HL-60 (cell line): Measurements from ENCODE around the gene MACROD2.

Experiments
- DNase-seq, 2 experiments: peaks; one replicate each; pipeline ENCODE4 v3.0.0-alpha.2; 2010 to 2020; ENCODE audit warnings: low read depth in 1 of 2, low spot score in 1 of 2
- H3K27ac ChIP-seq: fragments of 250-450 bp; sonication (Bioruptor Pico); replicated peaks from 2 replicates; pipeline ENCODE4 v1.5.1; 2020; ENCODE audit warnings: mild to moderate bottlenecking, moderate library complexity
- H3K27me3 ChIP-seq: fragments of 250-450 bp; sonication (Bioruptor Pico); 2 replicates; pipeline ENCODE4 v1.5.1; 2021; ENCODE audit warnings: mild to moderate bottlenecking, moderate library complexity; ENCODE audit not compliant: insufficient read depth, poor library complexity, severe bottlenecking
- H3K4me3 ChIP-seq: replicated peaks from 2 replicates; pipeline ENCODE4 v1.5.1; 2011; ENCODE audit warnings: mild to moderate bottlenecking, control low read depth, low read length; ENCODE audit not compliant: insufficient read depth
- GABPA ChIP-seq: IDR thresholded peaks from 2 replicates; pipeline ENCODE4 v1.6.1; 2012; ENCODE audit warnings: low read depth
- POLR2AphosphoS5 ChIP-seq: IDR thresholded peaks from 2 replicates; pipeline ENCODE4 v1.6.1; 2012; ENCODE audit warnings: low read depth
- SPI1 ChIP-seq: IDR thresholded peaks from 2 replicates; pipeline ENCODE4 v1.6.1; 2012; ENCODE audit warnings: low read depth, mild to moderate bottlenecking, borderline replicate concordance
- TF ChIP-seq, protein P1 (sequence below): IDR thresholded peaks from one replicate; pipeline ENCODE4 v1.5.1; 2011; ENCODE audit warnings: low read length, control low read depth, inconsistent platforms; ENCODE audit not compliant: insufficient read depth
- TF ChIP-seq, protein P2 (sequence below): IDR thresholded peaks from 2 replicates; pipeline ENCODE4 v1.6.1; 2012; ENCODE audit warnings: low read depth; ENCODE audit not compliant: insufficient replicate concordance

Gene MACROD2

DNA sequence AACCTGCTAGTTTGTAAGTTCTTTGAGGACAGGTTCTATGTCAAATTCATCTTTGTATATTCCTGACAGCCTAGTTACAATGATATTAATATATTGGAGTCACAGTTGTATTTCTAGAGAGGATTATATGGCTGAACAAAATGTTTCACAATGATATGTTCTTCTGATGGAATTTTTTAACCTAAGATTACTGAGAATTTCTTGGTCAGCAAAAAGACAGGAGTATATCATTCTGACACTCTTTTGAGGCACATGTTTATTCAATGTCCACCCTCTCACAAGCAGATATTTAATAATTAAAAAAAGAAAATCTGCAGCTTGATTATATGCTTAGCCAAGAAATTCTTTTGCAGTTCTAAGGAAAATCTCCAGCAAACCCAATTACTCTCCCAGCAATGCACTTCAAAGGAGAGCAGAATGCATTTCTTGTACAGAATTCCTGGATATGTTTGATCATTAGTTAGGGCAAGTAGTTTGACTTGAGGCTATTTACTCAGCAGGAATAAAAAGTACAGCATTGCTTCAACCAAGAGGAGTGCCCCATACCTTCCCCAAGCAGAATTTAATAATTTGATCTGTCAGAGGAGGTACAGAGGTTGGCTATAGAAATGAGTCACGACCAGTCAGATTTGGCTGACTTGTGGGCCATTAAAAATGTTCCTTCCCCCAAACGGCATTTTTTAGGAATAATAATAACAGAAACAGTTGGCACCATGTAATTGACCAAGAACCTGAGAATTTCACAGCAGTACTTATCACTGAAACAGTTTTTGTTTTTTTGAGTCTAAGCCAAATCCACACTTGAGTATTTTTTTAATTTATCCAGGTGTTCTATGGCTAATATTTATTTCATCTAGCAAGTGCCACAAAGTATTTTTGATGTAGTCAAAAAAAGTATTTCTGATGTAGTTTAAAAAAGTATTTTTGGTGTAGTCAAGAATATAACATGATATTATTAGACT, 850.2 kb downstream of the MACROD2 start:
- H3K27ac ChIP-seq: no peak overlapping the region
- no peak for DNase-seq
- no peak overlapping the region for H3K4me3 ChIP-seq
- no peak for TF ChIP-seq SPI1
- no peak for TF ChIP-seq GABPA
- TF ChIP-seq, protein P1, sequence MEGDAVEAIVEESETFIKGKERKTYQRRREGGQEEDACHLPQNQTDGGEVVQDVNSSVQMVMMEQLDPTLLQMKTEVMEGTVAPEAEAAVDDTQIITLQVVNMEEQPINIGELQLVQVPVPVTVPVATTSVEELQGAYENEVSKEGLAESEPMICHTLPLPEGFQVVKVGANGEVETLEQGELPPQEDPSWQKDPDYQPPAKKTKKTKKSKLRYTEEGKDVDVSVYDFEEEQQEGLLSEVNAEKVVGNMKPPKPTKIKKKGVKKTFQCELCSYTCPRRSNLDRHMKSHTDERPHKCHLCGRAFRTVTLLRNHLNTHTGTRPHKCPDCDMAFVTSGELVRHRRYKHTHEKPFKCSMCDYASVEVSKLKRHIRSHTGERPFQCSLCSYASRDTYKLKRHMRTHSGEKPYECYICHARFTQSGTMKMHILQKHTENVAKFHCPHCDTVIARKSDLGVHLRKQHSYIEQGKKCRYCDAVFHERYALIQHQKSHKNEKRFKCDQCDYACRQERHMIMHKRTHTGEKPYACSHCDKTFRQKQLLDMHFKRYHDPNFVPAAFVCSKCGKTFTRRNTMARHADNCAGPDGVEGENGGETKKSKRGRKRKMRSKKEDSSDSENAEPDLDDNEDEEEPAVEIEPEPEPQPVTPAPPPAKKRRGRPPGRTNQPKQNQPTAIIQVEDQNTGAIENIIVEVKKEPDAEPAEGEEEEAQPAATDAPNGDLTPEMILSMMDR: no peak
- TF ChIP-seq, protein P2, sequence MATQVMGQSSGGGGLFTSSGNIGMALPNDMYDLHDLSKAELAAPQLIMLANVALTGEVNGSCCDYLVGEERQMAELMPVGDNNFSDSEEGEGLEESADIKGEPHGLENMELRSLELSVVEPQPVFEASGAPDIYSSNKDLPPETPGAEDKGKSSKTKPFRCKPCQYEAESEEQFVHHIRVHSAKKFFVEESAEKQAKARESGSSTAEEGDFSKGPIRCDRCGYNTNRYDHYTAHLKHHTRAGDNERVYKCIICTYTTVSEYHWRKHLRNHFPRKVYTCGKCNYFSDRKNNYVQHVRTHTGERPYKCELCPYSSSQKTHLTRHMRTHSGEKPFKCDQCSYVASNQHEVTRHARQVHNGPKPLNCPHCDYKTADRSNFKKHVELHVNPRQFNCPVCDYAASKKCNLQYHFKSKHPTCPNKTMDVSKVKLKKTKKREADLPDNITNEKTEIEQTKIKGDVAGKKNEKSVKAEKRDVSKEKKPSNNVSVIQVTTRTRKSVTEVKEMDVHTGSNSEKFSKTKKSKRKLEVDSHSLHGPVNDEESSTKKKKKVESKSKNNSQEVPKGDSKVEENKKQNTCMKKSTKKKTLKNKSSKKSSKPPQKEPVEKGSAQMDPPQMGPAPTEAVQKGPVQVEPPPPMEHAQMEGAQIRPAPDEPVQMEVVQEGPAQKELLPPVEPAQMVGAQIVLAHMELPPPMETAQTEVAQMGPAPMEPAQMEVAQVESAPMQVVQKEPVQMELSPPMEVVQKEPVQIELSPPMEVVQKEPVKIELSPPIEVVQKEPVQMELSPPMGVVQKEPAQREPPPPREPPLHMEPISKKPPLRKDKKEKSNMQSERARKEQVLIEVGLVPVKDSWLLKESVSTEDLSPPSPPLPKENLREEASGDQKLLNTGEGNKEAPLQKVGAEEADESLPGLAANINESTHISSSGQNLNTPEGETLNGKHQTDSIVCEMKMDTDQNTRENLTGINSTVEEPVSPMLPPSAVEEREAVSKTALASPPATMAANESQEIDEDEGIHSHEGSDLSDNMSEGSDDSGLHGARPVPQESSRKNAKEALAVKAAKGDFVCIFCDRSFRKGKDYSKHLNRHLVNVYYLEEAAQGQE: no peak
- TF ChIP-seq POLR2AphosphoS5: no peak
- no peaks in the 10 kb centered on the region for H3K27me3 ChIP-seq

DNA sequence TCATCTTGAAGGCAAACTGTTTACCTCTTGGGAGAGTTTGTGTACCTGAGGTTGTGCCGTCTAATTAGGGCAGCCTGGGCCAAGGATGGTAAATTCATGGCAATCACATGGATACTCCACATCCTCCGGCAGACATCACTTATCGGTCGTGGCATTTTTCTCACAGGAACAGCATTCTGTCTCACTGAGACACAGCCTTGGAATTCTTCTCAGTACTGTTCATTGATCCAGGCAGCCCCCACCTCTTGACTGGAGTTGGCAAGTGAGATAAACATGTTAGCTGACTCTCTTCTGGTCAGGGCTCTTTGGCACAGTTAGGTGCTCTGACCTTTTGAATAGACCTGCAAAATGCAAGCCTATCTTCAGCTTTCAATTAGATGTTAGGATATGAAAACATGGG, 853.5 kb downstream of the MACROD2 start:
- Histone ChIP-seq H3K4me3 (no peak overlapping the region), H3K27me3 (no peaks in the 10 kb centered on the region), H3K27ac (no peak overlapping the region)
- DNase-seq: no peak
- TF ChIP-seq, protein P2: no peak
- TF ChIP-seq POLR2AphosphoS5 (no peak), GABPA (no peak), SPI1 (no peak)
- TF ChIP-seq, protein P1: no peak

DNA sequence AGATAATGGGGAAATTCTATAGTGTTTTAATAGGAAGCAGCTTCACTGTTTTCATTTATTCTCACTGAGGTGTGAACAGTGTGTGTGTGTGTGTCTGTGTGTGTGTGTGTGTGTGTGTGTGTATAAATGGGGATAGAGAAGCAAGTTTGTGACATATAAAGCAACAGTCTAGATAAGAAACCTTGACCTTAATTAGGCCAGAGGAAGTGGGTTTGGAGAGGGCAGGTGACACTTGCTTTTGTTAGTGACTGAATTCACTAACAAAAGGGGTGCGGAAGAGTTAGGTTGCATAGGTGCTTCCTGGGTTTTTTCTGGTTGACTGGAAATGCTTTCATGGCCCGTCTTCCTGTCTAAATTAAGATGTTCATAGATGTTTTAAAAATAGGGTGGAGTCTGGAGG, 857.8 kb downstream of the MACROD2 start:
- no peak overlapping the region for H3K27ac ChIP-seq
- no peak overlapping the region for H3K4me3 ChIP-seq
- DNase-seq: no peak
- H3K27me3 ChIP-seq: no peaks in the 10 kb centered on the region
- TF ChIP-seq SPI1: no peak

DNA sequence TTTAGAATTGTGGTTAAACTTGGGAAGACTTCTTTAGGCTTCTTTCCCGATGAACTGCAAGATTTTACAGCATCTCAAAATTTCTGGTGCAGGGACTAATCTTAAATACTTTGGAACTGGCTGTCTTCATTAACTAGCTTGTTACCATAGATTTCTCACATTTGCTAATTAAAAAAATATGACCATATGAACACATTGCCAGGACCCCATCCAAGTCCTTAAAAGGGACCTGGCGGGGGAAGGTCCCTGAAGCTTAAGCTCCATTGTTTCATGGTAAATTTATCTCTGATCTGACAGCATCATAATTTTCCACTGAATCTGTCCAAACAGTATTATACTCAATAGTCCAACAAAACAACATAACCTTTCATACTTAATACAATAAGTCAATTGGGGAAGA, 859.9 kb downstream of the MACROD2 start:
- TF ChIP-seq POLR2AphosphoS5 (no peak), GABPA (no peak), SPI1 (no peak)
- TF ChIP-seq, protein P1: no peak
- TF ChIP-seq, protein P2: no peak
- Histone ChIP-seq H3K27me3 (no peaks in the 10 kb centered on the region), H3K27ac (no peak overlapping the region), H3K4me3 (no peak overlapping the region)
- DNase-seq: no peak
